GM21367 (cell line): Measurements from ENCODE around the gene CNGB1.

Experiments used
- ATAC-seq: cut with Tn5 transposase; IDR thresholded peaks from one replicate; pipeline ENCODE4 v1.9.1; 2021; ENCODE audit not compliant: unreplicated experiment

Gene CNGB1

DNA sequence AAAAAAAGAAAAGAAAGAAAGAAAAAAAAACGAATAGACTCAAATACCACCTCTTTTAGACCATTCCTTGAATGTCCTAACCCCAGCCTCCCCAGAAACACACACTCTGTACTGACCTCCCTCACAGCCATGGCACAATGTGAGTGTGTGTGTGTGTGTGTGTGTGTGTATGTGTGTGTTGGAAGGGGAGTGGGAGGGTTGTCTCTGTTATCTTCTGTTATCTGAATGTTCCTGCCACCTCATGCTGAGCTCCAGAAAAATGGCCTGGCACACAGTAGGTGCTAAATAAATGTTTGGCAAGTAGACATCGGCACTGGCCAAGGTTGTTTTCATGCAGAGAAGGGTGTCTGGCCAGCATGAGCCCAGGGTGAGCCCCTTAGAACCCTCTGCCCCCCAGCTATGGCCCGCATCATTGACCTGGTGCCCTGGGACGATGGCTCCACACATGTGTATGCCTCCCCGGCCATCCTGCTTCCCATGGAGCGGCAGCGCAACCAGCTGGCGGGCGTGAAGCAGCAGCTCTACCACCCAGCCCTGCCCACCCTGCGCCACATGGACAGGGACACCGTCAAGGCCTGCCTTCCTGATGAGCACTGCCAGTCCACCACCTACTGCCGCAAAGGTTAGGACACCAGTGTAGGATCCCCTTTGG lies 6.6 kb upstream of the CNGB1 start:
- ATAC-seq = no peak

- ATAC-seq = no peak
These were observed 5.4 kb upstream of the CNGB1 start for GRCh38 chr16:57976331-57976796.

- ATAC-seq = no peak
These were observed 1.4 kb upstream of the CNGB1 start for GRCh38 chr16:57972306-57972705.

- no peak for ATAC-seq
These were observed 920 bp upstream of the CNGB1 start for GRCh38 chr16:57971848-57972247.

DNA sequence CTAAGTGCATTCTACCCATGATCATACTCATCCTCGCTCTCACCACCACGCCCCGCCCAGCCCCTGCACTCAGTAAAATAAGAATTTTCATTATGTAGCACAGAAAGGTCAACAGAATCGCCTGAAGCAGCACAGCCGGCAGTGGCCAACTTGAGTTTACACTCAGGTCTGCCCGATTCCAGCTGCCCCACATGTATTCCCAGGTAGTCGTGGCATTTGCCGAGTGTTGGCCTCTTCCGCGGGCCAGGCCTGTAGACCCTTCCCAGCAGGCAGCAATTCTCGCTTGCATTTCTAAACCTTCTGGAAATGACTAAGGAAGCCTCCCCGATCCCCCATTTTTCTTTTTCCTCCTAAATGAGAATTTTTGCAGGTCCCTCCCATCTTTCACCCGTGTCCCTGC lies 609 bp downstream of the CNGB1 start:
- no peak for ATAC-seq

GRCh38 chr16:57969451-57970123 lies 1.3 kb downstream of the CNGB1 start:
- ATAC-seq = no peak

- ATAC-seq = no peak
These were observed 3.0 kb downstream of the CNGB1 start for GRCh38 chr16:57967916-57968315.

DNA sequence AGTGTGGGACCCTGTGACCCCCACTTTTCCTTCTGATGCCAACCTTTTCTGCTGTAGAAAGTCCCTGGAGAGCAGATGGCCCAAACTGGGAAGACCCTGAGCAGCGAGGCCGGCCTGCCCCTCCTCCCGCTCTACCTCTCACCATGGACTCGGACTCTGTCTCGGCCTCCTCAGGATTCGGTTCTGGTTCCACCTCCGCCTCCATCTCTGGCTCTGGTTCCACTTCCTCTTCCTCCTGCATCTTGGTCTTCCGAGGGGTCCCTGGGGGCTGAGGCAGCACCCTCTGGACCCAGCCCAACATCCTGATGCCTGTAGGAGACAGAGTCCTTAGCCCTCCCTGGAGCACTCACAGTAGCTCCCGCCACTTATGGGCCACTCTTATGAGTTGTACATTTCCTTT lies 3.9 kb downstream of the CNGB1 start:
- no peak for ATAC-seq

GRCh38 chr16:57966204-57966771 lies 4.6 kb downstream of the CNGB1 start:
- ATAC-seq = no peak

- ATAC-seq = no peak
These were observed 6.7 kb downstream of the CNGB1 start for GRCh38 chr16:57964157-57964700.

GRCh38 chr16:57962756-57963155 lies 8.2 kb downstream of the CNGB1 start:
- ATAC-seq = no peak

GRCh38 chr16:57962046-57962445 lies 8.9 kb downstream of the CNGB1 start:
- ATAC-seq = no peak

GRCh38 chr16:57961538-57961937 lies 9.4 kb downstream of the CNGB1 start:
- no peak for ATAC-seq

- no peak for ATAC-seq
These were observed 10.0 kb downstream of the CNGB1 start for GRCh38 chr16:57960826-57961472.

GRCh38 chr16:57960310-57960709 lies 10.6 kb downstream of the CNGB1 start:
- no peak for ATAC-seq

GRCh38 chr16:57959804-57960203 lies 11.1 kb downstream of the CNGB1 start:
- no peak for ATAC-seq

DNA sequence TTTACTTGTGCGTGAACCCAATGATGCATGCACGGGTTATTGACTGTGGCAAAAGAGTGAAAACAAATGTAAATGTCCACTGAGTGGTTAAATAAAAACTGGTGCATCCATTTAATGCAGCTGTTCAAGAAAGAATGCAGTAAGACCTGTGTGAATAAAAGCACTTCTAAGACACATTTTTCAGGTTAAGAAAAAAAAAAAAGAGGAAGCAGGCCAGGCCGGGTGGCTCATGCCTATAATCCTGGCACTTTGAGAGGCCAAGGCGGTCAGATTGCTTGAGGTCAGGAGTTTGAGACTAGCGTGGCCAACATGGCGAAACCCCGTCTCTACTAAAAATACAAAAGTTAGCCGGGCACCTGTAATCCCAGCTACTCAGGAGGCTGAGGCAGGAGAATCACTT lies 11.8 kb downstream of the CNGB1 start:
- ATAC-seq = no peak

DNA sequence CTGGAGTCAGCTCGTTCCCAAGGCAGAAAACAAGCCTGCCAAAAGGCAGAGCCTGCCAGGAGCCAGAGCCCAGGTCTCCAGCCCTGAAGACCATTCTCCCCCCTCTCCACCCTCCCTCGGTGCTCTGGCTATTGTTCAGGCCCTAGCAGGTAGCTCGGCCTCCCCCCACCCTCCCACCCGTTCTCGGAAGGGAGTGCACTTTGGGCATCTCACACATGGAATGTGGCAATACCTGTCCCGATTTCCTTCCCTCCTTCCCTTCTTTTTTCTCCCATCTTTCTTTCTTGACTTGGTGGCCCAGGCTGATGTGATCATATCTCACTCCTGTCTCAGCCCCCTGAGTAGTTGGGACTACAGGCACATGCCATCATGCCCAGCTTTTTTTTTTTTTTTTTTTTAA lies 12.4 kb downstream of the CNGB1 start:
- ATAC-seq = no peak

DNA sequence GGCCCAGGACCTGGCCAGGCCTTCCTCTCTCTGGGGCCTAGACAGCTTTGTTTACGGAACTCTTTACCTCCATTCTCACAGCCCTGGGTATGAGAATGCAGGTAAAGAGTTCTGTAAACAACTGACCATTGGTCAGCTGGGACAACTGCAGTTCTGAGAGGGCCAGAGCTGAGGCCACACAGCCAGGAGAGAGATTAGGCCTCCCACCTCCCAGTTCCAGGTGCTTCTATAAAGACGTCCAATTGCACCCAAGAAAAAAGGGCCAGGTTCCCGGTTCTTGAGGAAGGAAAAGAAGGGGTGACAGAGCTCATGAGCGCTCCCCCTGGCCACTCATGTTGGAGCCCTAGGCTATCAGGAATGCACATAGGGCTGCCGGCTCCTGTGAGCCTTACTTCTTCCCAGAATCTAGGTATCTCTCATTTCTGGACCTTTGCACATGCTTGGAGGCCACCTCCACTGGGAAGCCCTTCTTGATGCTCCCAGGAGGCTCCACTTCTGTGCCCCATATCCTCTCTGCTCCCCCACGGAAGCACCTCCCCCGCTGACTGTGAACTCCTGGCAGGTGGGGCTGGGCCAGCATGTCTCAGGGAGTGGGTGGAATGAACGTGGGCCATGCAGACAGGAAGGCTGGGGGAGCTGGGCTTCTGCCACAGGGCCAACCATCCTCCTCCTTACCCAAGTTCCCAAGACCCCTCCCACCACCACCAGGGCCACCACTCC lies 13.1 kb downstream of the CNGB1 start:
- no peak for ATAC-seq

DNA sequence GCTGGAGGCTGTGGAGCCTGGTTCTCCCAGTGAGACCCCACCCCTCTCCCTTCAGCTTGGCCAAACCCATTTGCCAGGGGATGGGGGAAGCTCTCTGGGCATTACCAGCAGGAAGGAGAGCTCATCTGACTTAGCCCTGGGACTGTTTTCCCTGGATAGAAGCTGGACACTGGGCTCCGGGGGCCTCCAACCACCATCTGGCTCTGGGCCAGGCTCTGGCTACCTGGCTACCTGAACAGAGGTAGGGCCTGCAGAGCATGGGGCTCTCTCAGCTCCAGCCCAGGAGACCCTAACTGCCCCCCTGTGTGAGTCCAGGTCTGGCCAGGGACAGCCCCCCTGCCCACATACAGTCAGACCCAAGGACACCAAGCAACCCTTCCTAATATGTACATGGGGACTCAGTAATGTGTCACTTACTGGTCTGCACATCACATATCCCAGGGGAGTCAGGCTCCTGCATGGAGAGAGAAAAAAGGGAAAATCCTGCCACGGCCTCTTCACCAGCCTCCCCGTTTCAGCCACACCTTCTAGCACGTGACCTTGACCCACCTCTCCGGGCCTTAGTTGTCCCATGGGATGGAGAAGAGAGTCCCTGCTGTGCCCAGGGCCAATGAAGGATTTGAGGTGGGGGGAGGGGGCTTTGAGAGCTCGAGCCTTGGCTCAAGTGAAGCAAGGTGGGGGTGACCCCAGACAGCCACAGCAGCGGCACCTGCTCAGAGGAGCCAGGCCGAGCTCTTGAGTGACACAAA lies 13.8 kb downstream of the CNGB1 start:
- ATAC-seq = no peak
